Measurements from ENCODE around the gene LLPH.

The LLPH gene

DNA sequence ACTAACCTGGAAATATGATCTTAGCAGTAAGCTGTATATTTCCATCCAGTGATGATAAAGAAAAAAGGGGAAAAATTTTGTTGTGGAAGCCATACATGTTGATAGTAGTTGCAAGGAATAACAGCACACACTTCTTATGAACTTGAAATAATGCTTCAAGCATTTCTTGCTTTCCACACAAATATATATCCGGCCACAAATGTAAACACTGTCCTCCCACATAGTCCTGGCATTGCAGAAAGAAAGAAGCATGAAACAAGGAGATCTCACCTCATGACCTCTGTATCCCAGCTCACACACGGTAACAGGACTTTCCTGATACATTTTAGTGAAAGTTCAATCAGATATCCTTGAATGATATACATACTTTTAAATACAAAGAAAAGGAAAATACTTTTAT, 56.0 kb downstream of the LLPH start:
- no peaks in the 10 kb centered on the region for H3F3A ChIP-seq (ENCODE audit: insufficient read depth)
- no peaks in the 10 kb centered on the region for H3K9me2 ChIP-seq (replicated peaks; ENCODE audit: insufficient read depth, low read length)
- H3K4me2 ChIP-seq (ENCODE audit: low read depth, low read length, poor library complexity, severe bottlenecking), result no peak overlapping the region
- H3K9me3 ChIP-seq (ENCODE audit: insufficient read depth, low read length), result no peaks in the 10 kb centered on the region
- H3K9ac ChIP-seq (ENCODE audit: low read length), result no peak overlapping the region
- no peak overlapping the region for H2AFZ ChIP-seq (ENCODE audit: low read depth, low read length, severe bottlenecking)
- no peaks in the 10 kb centered on the region for H3K79me2 ChIP-seq (ENCODE audit: insufficient read depth, low read length)
- H3K27me3 ChIP-seq (ENCODE audit: low read length), result no peaks in the 10 kb centered on the region
- TF ChIP-seq, protein P1, sequence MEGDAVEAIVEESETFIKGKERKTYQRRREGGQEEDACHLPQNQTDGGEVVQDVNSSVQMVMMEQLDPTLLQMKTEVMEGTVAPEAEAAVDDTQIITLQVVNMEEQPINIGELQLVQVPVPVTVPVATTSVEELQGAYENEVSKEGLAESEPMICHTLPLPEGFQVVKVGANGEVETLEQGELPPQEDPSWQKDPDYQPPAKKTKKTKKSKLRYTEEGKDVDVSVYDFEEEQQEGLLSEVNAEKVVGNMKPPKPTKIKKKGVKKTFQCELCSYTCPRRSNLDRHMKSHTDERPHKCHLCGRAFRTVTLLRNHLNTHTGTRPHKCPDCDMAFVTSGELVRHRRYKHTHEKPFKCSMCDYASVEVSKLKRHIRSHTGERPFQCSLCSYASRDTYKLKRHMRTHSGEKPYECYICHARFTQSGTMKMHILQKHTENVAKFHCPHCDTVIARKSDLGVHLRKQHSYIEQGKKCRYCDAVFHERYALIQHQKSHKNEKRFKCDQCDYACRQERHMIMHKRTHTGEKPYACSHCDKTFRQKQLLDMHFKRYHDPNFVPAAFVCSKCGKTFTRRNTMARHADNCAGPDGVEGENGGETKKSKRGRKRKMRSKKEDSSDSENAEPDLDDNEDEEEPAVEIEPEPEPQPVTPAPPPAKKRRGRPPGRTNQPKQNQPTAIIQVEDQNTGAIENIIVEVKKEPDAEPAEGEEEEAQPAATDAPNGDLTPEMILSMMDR (IDR thresholded peaks at IDR 0.05; ENCODE audit: insufficient read depth, low read length, poor library complexity, severe bottlenecking), result no peak
- TF ChIP-seq EZH2phosphoT487 (conservative IDR thresholded peaks at IDR 0.05; ENCODE audit: low read length), result no peak
- H3K27ac ChIP-seq (ENCODE audit: low read depth, low read length), result no peak overlapping the region
- no peaks in the 10 kb centered on the region for H3K36me3 ChIP-seq (ENCODE audit: low read length)
- H4K20me1 ChIP-seq (ENCODE audit: low read depth, low read length), result no peaks in the 10 kb centered on the region
- H3K4me3 ChIP-seq (ENCODE audit: insufficient read depth, low read length, poor library complexity, severe bottlenecking), result no peak overlapping the region

DNA sequence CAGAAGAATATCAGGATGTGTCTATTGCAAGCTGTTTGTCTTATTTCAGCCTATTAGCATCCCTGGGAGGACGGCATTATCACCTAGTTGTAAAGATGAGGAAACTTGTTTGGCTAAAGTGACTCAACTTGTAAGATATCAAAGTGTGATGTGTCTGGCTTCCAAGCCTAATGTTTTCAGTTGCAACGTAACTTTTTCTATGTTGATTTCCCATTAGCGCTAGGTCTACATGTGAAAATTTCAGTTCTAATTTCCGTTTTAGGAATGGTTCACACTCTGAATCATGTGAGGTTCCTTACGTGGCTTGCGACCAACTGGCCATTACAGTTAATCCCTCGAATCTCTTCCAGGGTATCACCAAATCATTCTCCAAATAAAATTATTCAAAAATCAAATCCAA, 58.0 kb downstream of the LLPH start:
- H2AFZ ChIP-seq (ENCODE audit: low read depth, low read length, severe bottlenecking), result no peak overlapping the region
- H3K9me2 ChIP-seq (replicated peaks; ENCODE audit: insufficient read depth, low read length), result no peaks in the 10 kb centered on the region
- no peak overlapping the region for H3K27ac ChIP-seq (ENCODE audit: low read depth, low read length)
- H3K4me3 ChIP-seq (ENCODE audit: insufficient read depth, low read length, poor library complexity, severe bottlenecking), result no peak overlapping the region
- H3K79me2 ChIP-seq (ENCODE audit: insufficient read depth, low read length), result no peaks in the 10 kb centered on the region
- no peak overlapping the region for H3K9ac ChIP-seq (ENCODE audit: low read length)
- H4K20me1 ChIP-seq (ENCODE audit: low read depth, low read length), result no peaks in the 10 kb centered on the region
- no peaks in the 10 kb centered on the region for H3K27me3 ChIP-seq (ENCODE audit: low read length)
- H3K9me3 ChIP-seq (ENCODE audit: insufficient read depth, low read length), result no peaks in the 10 kb centered on the region
- no peaks in the 10 kb centered on the region for H3K36me3 ChIP-seq (ENCODE audit: low read length)
- no peaks in the 10 kb centered on the region for H3F3A ChIP-seq (ENCODE audit: insufficient read depth)
- TF ChIP-seq, protein P1 (IDR thresholded peaks at IDR 0.05; ENCODE audit: insufficient read depth, low read length, poor library complexity, severe bottlenecking), result no peak
- no peak for TF ChIP-seq EZH2phosphoT487 (conservative IDR thresholded peaks at IDR 0.05; ENCODE audit: low read length)
- no peak overlapping the region for H3K4me2 ChIP-seq (ENCODE audit: low read depth, low read length, poor library complexity, severe bottlenecking)

DNA sequence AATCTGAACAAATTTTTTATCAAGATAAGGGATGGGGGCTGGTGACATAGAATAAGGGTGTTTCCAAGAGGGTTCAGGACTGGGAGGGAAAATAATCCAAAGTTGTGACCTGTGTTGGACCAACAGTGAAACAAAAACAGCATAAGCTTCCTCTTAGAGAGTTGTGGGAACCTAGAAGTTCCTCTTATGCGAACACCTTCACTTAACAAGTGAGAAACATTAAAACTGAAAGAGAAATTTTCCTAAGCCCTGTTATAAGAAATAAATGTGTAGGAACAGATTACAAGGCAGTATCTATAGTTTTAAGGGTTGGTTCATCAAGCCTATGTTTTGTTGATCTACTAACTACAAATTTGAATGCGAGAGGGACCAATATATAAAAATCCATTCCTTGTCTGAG, 58.4 kb downstream of the LLPH start:
- no peaks in the 10 kb centered on the region for H3K36me3 ChIP-seq (ENCODE audit: low read length)
- H3K4me3 ChIP-seq (ENCODE audit: insufficient read depth, low read length, poor library complexity, severe bottlenecking), result no peak overlapping the region
- H3K27me3 ChIP-seq (ENCODE audit: low read length), result no peaks in the 10 kb centered on the region
- no peaks in the 10 kb centered on the region for H3F3A ChIP-seq (ENCODE audit: insufficient read depth)
- no peaks in the 10 kb centered on the region for H3K79me2 ChIP-seq (ENCODE audit: insufficient read depth, low read length)
- TF ChIP-seq, protein P1 (IDR thresholded peaks at IDR 0.05; ENCODE audit: insufficient read depth, low read length, poor library complexity, severe bottlenecking), result no peak
- no peak for TF ChIP-seq EZH2phosphoT487 (conservative IDR thresholded peaks at IDR 0.05; ENCODE audit: low read length)
- H4K20me1 ChIP-seq (ENCODE audit: low read depth, low read length), result no peaks in the 10 kb centered on the region
- no peak overlapping the region for H3K4me2 ChIP-seq (ENCODE audit: low read depth, low read length, poor library complexity, severe bottlenecking)
- H2AFZ ChIP-seq (ENCODE audit: low read depth, low read length, severe bottlenecking), result no peak overlapping the region
- H3K9ac ChIP-seq (ENCODE audit: low read length), result no peak overlapping the region
- no peak overlapping the region for H3K27ac ChIP-seq (ENCODE audit: low read depth, low read length)
- H3K9me3 ChIP-seq (ENCODE audit: insufficient read depth, low read length), result no peaks in the 10 kb centered on the region
- no peaks in the 10 kb centered on the region for H3K9me2 ChIP-seq (replicated peaks; ENCODE audit: insufficient read depth, low read length)

Data from SU-DHL-6 (cell line).